Middle frontal gyrus (tissue), 1 donor: ENCODE results near the gene PLA2R1.
"Not testable (repeated sequence)": the region's sequence is repeated elsewhere in the genome, so short reads cannot be mapped to it uniquely, and the experiment has no call there.

Experiments used
- DNase-seq: peaks from one replicate; pipeline ENCODE4 v3.0.0-alpha.2; 2015; ENCODE audit warnings: low spot score; ENCODE audit errors: extremely low spot score

PLA2R1 gene

DNA sequence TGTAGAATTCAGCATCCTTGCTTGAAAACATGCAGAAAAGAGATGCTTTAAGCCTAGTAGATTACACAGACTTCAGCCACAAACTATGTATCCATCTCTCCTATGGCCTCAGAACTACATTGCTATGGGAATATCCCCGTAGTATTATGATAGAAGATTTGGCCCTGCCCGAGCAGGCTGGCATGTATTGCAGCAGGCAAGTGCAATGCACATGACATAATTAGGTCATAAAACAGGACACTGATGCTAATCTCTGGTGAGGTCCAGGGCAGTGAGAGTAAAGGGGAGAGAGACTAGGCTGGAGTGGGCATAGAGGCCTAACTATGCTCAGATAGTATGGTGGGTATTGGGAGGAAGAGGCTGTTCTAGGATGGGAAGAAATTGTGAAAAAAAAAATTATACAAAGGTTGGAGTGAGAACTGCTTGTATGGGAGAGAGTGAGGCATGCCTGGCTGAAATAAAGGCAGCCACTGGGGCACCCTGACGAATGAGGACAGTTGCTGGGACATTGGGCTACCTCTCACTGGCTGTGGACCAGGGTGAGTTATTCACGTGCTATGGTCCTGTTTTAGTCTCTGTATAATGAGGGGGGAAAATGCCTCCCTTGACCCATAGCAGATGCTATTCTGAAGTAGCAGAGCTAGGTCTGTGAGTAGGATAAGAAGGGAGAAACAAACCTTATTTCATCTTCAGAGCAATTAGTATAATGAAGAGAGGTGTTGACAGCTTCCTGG, 1.6 kb upstream of the PLA2R1 start:
- DNase-seq, result no peak

DNA sequence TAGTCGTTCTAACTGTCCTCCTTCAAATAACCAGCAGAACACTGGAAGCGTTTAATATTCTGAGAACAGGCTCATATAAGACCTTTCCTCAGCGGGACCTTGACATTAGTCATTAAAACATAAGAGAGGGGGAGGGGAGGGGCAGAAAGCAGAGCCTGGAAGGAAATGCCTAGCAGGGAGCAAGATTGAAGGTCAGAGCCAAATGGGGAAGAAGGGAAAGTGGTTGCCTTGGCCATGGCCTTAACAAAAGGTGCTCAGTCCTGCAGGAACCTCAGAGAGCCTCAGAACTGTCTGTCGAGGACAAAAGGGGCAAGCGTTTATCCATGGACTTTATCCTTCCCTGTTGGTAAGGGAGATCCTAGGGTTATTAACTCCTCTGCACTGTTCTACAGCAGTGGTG, 856 bp upstream of the PLA2R1 start:
- no peak for DNase-seq

DNA sequence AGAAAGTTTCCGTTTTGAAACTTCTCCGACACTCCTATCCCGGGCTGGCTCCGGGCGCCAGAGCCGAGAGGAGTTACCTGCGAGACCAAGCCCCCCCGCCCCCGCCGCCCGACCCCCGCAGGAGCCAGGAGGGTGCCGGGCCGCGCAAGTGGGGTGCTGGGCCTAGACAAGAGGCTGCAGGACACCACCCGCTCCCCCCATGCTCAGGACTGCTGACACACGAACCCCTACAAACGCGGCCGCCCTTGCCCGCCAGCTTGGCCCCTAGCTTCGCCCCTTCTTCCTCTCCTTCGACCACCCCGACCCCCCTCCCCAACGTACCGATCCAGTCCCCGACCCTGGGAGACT, 497 bp downstream of the PLA2R1 start:
- DNase-seq, result no peak

DNA sequence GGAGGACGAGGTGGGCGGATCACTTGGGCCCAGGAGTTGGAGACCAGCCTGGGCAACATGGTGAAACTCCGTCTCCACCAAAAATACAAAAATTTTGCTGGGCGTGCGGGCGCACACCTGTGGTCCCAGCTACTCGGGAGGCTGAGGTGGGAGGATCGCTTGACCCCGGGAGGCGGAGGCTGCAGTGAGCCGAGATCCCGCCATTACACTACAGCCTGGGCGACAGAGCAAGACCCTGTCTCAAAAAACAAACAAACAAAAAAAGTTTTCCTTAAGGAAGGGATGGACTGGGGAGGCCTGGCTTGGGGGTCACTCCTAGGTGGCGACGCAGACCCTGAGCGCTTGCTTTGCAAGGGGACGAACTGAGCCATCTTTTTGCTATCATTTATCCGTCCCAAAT, 882 bp downstream of the PLA2R1 start:
- no peak for DNase-seq

DNA sequence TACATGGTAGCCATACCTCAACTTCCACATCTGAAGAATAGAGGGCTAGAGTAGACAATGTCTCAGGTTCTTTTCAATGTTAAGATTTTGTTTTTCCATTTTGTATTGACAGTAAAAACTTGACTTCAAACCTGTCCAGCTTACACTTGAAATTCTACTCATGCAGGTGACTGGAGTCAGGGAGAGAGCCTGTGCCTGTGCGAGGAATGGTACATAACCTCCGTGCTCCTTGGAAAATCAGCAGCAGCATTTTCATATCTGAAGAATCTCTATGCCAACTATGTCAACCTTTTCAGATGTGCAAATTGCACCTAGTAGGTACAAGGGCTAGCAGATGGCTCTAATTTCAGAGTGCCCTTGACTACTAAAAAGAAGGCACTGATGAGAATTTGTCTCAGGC, 2.1 kb downstream of the PLA2R1 start:
- no peak for DNase-seq

GRCh38 chr2:160057356-160057755, 5.1 kb downstream of the PLA2R1 start:
- DNase-seq, result no peak

DNA sequence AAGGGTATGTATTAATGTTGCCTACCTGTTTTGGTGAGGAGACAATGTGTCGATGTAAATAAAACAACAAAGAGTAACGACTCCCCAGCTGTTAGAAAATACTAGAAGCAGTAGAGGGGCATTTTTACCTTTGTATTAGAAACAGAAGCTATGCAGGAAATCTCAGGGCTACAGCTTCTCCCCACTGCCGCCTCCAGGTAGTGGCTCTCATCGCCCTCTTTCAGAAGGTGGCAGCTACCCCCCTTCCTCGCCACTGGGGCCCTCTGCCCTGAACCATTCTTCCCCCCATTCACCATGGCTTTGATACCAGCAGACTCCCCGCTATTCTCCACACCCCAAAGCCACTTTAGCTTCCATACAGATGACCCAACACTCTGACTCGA, 6.7 kb downstream of the PLA2R1 start:
- no peak for DNase-seq

GRCh38 chr2:160054984-160055725, 7.3 kb downstream of the PLA2R1 start:
- DNase-seq, result no peak

DNA sequence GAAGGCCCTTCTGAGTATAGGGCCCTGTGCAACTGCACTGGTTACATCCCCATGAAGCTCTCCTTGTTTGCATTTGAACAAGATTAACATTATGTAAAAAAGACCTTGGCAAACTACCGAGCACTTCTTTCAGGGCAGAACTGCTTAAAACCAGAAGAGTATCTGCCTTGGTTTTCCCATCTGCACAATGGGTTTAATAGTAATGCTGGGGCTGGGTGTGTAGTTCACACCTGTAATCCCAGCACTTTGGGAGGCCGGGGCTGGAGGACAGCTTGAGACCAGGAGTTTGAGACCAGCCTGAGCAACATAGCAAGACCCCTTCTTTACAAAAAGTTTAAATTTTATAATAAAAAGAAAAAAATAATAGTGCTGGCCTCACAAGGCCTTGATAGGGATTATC, 8.5 kb downstream of the PLA2R1 start:
- no peak for DNase-seq

DNA sequence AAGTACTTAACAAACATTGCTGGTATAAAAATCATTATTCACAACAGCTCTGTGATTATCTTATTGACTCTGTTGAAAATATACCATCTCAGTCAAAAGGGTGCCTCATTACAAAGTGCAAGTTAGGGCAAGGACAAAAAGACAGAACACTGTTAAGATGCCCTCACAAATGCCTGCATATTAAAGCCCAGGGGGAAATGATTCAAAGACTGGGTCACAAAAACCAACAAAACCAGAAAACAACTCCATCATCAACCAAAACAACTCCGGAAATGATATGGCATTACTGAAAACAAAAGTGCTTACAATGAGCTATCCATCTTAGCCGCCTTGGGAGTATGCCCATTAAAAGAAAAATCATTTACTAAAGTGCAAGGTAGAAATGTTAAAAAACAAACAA, 9.9 kb downstream of the PLA2R1 start:
- no peak for DNase-seq

GRCh38 chr2:160051371-160051800, 11.0 kb downstream of the PLA2R1 start:
- no peak for DNase-seq

- DNase-seq, result no peak
Measured at GRCh38 chr2:160050147-160050546, 12.3 kb downstream of the PLA2R1 start.

- DNase-seq, result no peak
Measured at GRCh38 chr2:160045703-160046210, 16.7 kb downstream of the PLA2R1 start.

- no peak for DNase-seq
Measured at GRCh38 chr2:160044728-160045127, 17.7 kb downstream of the PLA2R1 start.

GRCh38 chr2:160043265-160043664, 19.1 kb downstream of the PLA2R1 start:
- no peak for DNase-seq

- no peak for DNase-seq
Measured at GRCh38 chr2:160042054-160042453, 20.4 kb downstream of the PLA2R1 start.

GRCh38 chr2:160041091-160041490, 21.3 kb downstream of the PLA2R1 start:
- DNase-seq, result no peak

DNA sequence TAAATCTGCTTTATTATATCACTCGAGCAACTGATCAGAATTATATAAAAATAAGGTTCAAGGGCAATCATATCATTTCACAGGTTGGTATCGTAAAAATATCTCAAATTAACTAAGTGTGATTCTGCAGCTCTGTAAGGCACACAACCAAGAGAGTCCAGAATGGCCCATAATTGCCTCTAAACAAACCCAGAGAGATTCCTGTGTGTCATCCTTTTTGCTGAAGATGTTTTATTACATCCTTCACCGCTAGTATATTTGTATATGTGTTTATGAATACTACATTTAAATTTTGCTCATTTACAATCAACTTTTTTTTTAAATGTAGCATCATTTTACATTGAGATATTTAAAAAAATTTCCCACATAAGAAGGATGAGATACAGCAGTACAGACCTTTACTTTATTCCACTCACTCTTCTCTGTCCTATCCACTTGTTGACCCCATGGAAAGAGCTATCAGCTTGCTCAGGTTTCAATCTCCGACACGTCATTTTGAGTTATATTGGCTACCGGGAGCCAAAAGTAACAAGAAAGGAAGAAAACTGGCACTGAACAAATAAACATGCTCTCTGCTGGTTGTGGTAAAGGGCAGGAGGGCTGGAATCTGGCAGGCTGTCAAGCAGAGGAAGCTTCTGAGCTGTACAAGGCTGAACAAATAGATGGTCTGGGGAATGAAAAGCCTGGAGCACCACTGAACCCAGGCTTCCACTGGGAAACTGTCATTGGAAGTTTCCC, 23.1 kb downstream of the PLA2R1 start:
- DNase-seq, result no peak

GRCh38 chr2:160038662-160039061, 23.8 kb downstream of the PLA2R1 start:
- DNase-seq, result not testable (repeated sequence)

DNA sequence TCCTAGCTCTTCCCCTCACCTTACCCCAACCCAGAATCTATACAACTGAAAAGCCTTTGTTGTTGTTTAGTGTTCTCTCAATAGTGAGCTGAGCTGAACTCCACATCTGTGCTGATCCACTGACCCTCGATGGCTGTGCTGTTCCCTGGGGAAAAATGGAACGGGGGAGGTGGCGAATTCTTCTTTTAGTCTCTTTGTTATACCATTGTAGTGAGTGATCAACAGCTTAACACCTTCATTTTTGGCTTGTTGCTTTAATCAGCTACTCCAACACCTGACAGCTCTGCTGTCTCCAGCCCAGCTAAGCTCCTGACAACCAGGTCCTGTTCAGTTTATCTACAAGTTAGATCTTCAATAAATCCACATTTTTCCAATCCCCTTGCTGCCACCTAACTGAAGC, 25.7 kb downstream of the PLA2R1 start:
- no peak for DNase-seq

DNA sequence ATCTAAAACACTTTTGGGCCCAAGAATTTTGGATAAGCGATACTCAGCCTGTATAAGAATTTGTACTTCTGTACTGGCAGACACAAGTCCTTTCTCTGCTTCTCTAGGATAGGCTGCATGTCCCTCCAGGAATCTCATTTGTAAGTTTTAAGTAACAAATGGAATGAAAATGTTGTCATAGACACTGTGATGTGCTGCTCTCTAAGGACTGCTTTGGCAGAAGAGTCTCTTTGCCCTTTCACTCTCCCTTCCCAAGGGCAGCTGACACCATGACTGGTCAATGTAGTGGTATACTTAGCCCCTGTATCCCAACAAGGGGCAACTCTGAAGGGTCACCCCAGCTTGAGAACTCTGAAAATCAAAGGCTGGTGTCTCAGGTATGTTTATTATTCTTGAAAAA, 27.3 kb downstream of the PLA2R1 start:
- DNase-seq, result no peak

DNA sequence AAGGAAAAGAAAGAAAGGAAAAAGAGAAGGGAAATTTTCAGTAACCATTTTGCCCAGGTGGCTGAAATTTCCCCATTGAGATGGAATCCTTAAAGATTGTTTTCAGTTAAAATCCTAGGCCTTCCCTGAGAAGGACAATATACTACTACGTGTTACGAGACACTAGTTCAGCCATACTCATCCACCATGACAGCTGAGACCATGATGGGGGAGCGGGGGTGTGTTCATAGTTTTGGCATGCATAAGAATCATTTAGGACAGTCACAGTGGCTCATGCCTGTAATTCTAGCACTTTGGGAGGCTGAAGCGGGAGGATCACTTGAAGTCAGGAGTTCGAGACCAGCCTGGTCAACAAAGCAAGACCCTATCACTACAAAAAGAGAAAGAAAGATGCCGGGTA, 28.0 kb downstream of the PLA2R1 start:
- DNase-seq, result no peak
